ENCODE data around the gene TMEM97.

DNA sequence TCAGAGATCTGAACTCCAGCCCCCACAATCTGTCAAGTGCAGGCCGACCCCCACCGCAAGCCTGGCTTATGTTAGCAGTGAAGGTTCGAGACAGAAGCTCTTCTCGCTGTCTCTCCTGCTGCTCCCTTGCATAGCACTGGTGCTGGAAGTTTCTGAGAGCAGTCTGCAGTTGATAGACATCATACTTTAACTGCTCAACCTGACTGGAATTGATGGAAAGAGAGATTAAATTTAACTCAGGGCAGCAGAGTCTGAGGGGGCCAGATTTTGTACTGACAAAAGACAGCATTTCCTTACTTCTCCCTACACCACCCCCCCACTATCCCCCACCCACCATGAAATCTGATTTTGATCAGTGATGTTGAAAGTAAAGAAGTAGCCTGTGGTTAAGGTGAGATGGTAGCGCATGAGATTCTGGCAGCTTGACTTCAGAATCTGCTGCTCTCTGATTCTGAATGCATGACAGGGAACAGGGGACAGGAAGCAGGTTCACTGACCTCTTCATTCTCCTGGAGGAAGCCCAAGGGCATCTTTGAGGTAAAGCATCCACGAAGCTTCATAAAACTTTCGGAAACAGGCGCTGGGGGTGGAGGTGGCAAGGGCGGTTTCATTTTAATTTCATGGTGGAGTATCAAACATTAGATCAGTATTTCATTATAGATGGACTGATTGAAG is 44.3 kb upstream of the TMEM97 start:
- TF ChIP-seq, protein P1, sequence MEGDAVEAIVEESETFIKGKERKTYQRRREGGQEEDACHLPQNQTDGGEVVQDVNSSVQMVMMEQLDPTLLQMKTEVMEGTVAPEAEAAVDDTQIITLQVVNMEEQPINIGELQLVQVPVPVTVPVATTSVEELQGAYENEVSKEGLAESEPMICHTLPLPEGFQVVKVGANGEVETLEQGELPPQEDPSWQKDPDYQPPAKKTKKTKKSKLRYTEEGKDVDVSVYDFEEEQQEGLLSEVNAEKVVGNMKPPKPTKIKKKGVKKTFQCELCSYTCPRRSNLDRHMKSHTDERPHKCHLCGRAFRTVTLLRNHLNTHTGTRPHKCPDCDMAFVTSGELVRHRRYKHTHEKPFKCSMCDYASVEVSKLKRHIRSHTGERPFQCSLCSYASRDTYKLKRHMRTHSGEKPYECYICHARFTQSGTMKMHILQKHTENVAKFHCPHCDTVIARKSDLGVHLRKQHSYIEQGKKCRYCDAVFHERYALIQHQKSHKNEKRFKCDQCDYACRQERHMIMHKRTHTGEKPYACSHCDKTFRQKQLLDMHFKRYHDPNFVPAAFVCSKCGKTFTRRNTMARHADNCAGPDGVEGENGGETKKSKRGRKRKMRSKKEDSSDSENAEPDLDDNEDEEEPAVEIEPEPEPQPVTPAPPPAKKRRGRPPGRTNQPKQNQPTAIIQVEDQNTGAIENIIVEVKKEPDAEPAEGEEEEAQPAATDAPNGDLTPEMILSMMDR (IDR thresholded peaks at IDR 0.05 in 4 of 5, conservative IDR thresholded peaks at IDR 0.05 in 1 of 5), result no peak
- no peak for TF ChIP-seq POLR2A (IDR thresholded peaks at IDR 0.05)
